Panc1 (cell line): ENCODE data around the gene GNRHR. TPM values are rescaled to one million over a fixed set of nuclear protein-coding genes. Genes with fewer than 3 reads are reported as not detected.
"Not testable (repeated sequence)": the region's sequence is repeated elsewhere in the genome, so short reads cannot be mapped to it uniquely, and the experiment has no call there.

Source experiments
- ATAC-seq: fragments of 200-7000 bp; cut with Tn5 transposase; 2 replicates; pipeline ENCODE4 v1.9.1; 2020; ENCODE audit warnings: mild to moderate bottlenecking, moderate library complexity
- BruUV-seq: library from RNA; stranded (reverse); fragments of 400-500 nt; replicated peaks from 2 replicates; lab custom pipeline; 2021; lab: Mats Ljungman, UMichigan
- CTCF ChIA-PET: fragments of 300-600 bp; sonication (Branson Sonifier 250); formaldehyde crosslinking; loops from one replicate; lab custom pipeline; 2022; ENCODE audit warnings: antibody characterized with exemption; lab: Charles Lee
- POLR2A ChIA-PET: fragments of 300-600 bp; sonication (Branson Sonifier 250); formaldehyde crosslinking; loops from one replicate; lab custom pipeline; 2022; ENCODE audit warnings: antibody characterized with exemption; lab: Charles Lee
- DNase-seq: peaks from one replicate; pipeline ENCODE4 v3.0.0-alpha.2; 2010; ENCODE audit warnings: low read depth, low spot score
- H3K27ac ChIP-seq: 2 replicates; pipeline ENCODE4 v1.5.1; 2011; ENCODE audit warnings: mild to moderate bottlenecking, low read length, inconsistent platforms
- H3K27me3 ChIP-seq: fragments of 200-500 bp; sonication (Bioruptor generic); 2 replicates; pipeline ENCODE4 v1.6.0; 2014; ENCODE audit warnings: low read length, inconsistent platforms; ENCODE audit not compliant: control insufficient read depth, insufficient read depth
- H3K36me3 ChIP-seq: fragments of 200-500 bp; sonication (Bioruptor generic); 2 replicates; pipeline ENCODE4 v1.5.1; 2014; ENCODE audit warnings: inconsistent platforms, mild to moderate bottlenecking, low read length, moderate library complexity; ENCODE audit not compliant: control insufficient read depth, insufficient read depth
- H3K4me1 ChIP-seq: 2 replicates; pipeline ENCODE4 v1.5.1; 2011; ENCODE audit warnings: inconsistent platforms, mild to moderate bottlenecking, low read length, moderate library complexity; ENCODE audit not compliant: control insufficient read depth, insufficient read depth
- H3K4me3 ChIP-seq, 2 experiments: 2 replicates each; pipeline ENCODE4 v1.5.1; 2011 to 2012; ENCODE audit warnings: low read depth in 2 of 2, low read length in 2 of 2, mild to moderate bottlenecking in 2 of 2, inconsistent platforms in 1 of 2, moderate library complexity in 1 of 2
- H3K9me3 ChIP-seq: fragments of 200-500 bp; sonication (Bioruptor generic); 2 replicates; pipeline ENCODE4 v1.5.1; 2014; ENCODE audit warnings: low read depth, mild to moderate bottlenecking, inconsistent platforms, low read length, moderate library complexity; ENCODE audit not compliant: control insufficient read depth, insufficient read depth
- POLR2AphosphoS5 ChIP-seq: IDR thresholded peaks from 2 replicates; pipeline ENCODE4 v1.6.1; 2012; ENCODE audit warnings: mild to moderate bottlenecking, low read depth, low read length, moderate library complexity
- SIN3A ChIP-seq: IDR thresholded peaks from 2 replicates; pipeline ENCODE4 v1.6.1; 2012; ENCODE audit warnings: low read depth, mild to moderate bottlenecking, low read length, moderate library complexity, borderline replicate concordance; ENCODE audit not compliant: insufficient read depth
- TCF7L2 ChIP-seq: IDR thresholded peaks from 2 replicates; pipeline ENCODE4 v1.6.1; 2011; ENCODE audit warnings: mild to moderate bottlenecking, low read depth, low read length, inconsistent platforms
- in situ Hi-C: cut with HindIII; loops from 2 replicates; pipeline ENCODE4 v1.10.0; 2016; ENCODE audit warnings: low sequenced_read_pairs, low pct_unique_long_range_greater_than_20kb
- intact Hi-C: fragments of 100-400 bp; cut with micrococcal nuclease; formaldehyde crosslinking; loops from one replicate; pipeline ENCODE4 v1.10.0; 2022; ENCODE audit not compliant: unreplicated experiment
- total RNA-seq: library from RNA; stranded (reverse); gene quantifications from one replicate; pipeline ENCODE4 v1.2.1, GENCODE V29; 2021; ENCODE audit not compliant: unreplicated experiment
- TF ChIP-seq, protein P1 (sequence below): fragments of 450-650 bp; IDR thresholded peaks from 2 replicates; pipeline ENCODE4 v1.5.1; 2017; ENCODE audit warnings: mild to moderate bottlenecking
- TF ChIP-seq, protein P2 (sequence below), 2 experiments: IDR thresholded peaks; 2 replicates each; pipeline ENCODE4 v1.6.1; 2011 to 2012; ENCODE audit warnings: low read depth in 2 of 2, control low read depth in 1 of 2, low read length in 1 of 2, mild to moderate bottlenecking in 1 of 2, moderate library complexity in 1 of 2; ENCODE audit not compliant: insufficient read depth in 1 of 2

The GNRHR gene
- total RNA-seq, 1 experiment from 2014 or later, result not detected

DNA sequence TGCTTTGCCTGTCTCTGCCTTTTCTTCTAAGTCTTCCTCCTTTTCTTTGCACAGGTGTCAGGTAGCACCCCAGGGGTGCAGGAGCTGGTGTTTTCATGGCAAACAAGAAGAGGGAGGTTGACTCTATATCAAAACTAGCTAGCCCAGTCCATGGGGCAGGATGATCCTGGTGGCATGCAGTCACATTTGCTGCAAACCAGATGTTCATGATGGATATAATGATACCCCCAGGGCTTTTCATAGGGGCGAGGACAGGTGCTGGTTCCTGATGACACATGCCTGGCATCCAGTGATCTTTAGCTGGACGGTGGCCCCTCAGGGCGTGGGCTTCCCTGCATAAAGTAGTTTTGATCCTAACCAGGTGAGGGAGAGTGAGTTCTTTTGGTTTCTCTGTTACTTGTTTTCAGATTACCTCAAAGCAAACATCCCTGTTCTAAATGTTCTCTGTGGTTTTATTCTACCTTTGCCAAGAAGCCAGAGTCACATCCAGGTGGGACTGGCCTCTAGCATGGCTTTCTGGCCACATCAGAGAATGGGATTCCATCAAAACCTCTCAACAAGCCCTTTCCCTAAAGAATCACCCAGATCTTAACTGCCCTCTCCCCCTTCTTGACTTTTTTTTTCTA is 42.1 kb downstream of the GNRHR start:
- ATAC-seq (no peak), DNase-seq (no peak)
- BruUV-seq, result no TSS peak
- intact Hi-C loops, result no loop called here
- TF ChIP-seq TCF7L2, result no peak
- TF ChIP-seq, protein P1, sequence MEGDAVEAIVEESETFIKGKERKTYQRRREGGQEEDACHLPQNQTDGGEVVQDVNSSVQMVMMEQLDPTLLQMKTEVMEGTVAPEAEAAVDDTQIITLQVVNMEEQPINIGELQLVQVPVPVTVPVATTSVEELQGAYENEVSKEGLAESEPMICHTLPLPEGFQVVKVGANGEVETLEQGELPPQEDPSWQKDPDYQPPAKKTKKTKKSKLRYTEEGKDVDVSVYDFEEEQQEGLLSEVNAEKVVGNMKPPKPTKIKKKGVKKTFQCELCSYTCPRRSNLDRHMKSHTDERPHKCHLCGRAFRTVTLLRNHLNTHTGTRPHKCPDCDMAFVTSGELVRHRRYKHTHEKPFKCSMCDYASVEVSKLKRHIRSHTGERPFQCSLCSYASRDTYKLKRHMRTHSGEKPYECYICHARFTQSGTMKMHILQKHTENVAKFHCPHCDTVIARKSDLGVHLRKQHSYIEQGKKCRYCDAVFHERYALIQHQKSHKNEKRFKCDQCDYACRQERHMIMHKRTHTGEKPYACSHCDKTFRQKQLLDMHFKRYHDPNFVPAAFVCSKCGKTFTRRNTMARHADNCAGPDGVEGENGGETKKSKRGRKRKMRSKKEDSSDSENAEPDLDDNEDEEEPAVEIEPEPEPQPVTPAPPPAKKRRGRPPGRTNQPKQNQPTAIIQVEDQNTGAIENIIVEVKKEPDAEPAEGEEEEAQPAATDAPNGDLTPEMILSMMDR, result no peak
- no peak for TF ChIP-seq POLR2AphosphoS5
- no peak for TF ChIP-seq SIN3A
- TF ChIP-seq, protein P2, sequence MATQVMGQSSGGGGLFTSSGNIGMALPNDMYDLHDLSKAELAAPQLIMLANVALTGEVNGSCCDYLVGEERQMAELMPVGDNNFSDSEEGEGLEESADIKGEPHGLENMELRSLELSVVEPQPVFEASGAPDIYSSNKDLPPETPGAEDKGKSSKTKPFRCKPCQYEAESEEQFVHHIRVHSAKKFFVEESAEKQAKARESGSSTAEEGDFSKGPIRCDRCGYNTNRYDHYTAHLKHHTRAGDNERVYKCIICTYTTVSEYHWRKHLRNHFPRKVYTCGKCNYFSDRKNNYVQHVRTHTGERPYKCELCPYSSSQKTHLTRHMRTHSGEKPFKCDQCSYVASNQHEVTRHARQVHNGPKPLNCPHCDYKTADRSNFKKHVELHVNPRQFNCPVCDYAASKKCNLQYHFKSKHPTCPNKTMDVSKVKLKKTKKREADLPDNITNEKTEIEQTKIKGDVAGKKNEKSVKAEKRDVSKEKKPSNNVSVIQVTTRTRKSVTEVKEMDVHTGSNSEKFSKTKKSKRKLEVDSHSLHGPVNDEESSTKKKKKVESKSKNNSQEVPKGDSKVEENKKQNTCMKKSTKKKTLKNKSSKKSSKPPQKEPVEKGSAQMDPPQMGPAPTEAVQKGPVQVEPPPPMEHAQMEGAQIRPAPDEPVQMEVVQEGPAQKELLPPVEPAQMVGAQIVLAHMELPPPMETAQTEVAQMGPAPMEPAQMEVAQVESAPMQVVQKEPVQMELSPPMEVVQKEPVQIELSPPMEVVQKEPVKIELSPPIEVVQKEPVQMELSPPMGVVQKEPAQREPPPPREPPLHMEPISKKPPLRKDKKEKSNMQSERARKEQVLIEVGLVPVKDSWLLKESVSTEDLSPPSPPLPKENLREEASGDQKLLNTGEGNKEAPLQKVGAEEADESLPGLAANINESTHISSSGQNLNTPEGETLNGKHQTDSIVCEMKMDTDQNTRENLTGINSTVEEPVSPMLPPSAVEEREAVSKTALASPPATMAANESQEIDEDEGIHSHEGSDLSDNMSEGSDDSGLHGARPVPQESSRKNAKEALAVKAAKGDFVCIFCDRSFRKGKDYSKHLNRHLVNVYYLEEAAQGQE (IDR thresholded peaks at IDR 0.05; ENCODE audit: insufficient read depth in 1 of 2, low read depth in 2 of 2, low read length in 1 of 2), result no peak
- no peak overlapping the region for H3K27ac ChIP-seq
- H3K4me1 ChIP-seq, result no peaks in the 10 kb centered on the region; the same call in 1 of the 2 replicates
- H3K27me3 ChIP-seq, result no peaks in the 10 kb centered on the region
- POLR2A ChIA-PET, result no interaction called here
- no peaks in the 10 kb centered on the region for H3K36me3 ChIP-seq
- no peaks in the 10 kb centered on the region for H3K9me3 ChIP-seq
- no peak overlapping the region for H3K4me3 ChIP-seq
- CTCF ChIA-PET, result no interaction called here
- in situ Hi-C loops, result no loop called here

DNA sequence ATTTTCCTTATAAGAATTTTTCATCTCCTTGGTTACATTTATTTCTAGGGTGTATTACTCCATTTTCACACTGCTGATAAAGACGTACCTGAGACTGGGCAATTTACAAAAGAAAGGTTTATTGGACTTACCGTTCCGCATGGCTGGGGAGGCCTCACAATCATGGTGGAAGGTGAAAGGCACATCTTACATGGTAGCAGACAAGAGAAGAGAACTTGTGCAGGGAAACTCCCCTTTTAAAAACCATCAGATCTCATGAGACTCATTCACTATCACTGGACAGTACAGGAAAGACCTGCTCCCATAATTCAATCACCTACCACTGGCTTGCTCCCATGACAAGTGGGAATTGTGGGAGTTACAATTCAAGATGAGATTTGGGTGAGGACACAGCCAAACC is 47.5 kb downstream of the GNRHR start:
- ATAC-seq, H3K36me3 ChIP-seq, BruUV-seq, POLR2A ChIA-PET, intact Hi-C loops, H3K27me3 ChIP-seq, DNase-seq, H3K9me3 ChIP-seq, CTCF ChIA-PET, H3K27ac ChIP-seq, in situ Hi-C loops, H3K4me3 ChIP-seq, H3K4me1 ChIP-seq: not testable (repeated sequence)

DNA sequence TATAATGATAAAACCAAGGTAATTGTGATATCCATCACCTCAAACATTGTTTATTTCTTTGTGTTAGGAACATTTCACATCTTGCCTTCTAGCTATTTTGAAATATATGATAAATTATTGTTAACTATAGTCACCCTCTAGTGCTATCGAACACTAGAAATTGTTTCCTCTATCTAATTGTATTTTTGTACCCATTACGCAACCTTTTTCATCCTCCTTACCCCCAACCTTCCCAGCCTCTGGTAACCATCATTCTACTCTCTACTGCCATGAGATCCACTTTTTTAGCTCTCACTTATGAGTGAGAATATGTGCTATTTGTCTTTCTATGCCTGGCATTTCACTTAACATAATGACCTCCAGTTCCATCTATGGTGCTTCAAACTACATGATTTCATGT is 49.3 kb downstream of the GNRHR start:
- POLR2A ChIA-PET, result no interaction called here
- Histone ChIP-seq H3K9me3 (no peaks in the 10 kb centered on the region), H3K4me3 (no peak overlapping the region), H3K27ac (no peak overlapping the region), H3K36me3 (no peaks in the 10 kb centered on the region; the same call in 1 of the 2 replicates), H3K4me1 (no peaks in the 10 kb centered on the region; the same call in 1 of the 2 replicates), H3K27me3 (no peaks in the 10 kb centered on the region)
- DNase-seq (no peak), ATAC-seq (no peak)
- CTCF ChIA-PET, result no interaction called here
- intact Hi-C loops, result no loop called here
- BruUV-seq, result no TSS peak
- in situ Hi-C loops, result no loop called here
- TF ChIP-seq TCF7L2 (no peak), SIN3A (no peak), POLR2AphosphoS5 (no peak)
- TF ChIP-seq, protein P1, result no peak
- TF ChIP-seq, protein P2 (IDR thresholded peaks at IDR 0.05; ENCODE audit: insufficient read depth in 1 of 2, low read depth in 2 of 2, low read length in 1 of 2), result no peak
